NCI-H1105 treated with DMSO at 0.1 percent for 48 hours (cell line): ENCODE results near the gene GUCD1.
"Not testable (repeated sequence)": the region's sequence is repeated elsewhere in the genome, so short reads cannot be mapped to it uniquely, and the experiment has no call there.

Experiments
- DNase-seq: peaks from one replicate; lab custom pipeline; 2025; lab: John Stamatoyannopoulos, UW

The GUCD1 gene

GRCh38 chr22:24554313-24555164 lies at the start of gene GUCD1:
TSS of gene GUCD1 (minus strand) at chr22:24555138. CDS start at chr22:24554991, 147 bp downstream.
- DNase-seq: no peak

GRCh38 chr22:24603770-24604629 lies 49.1 kb upstream of the GUCD1 start:
- DNase-seq: not testable (repeated sequence)

- DNase-seq: not testable (repeated sequence)
Measured at GRCh38 chr22:24602847-24603769, 48.2 kb upstream of the GUCD1 start, which contains the start of gene GGT1. TSS of gene GGT1 (plus strand) at chr22:24603193. CDS start at chr22:24611082, 7,889 bp downstream.

GRCh38 chr22:24602105-24602749 lies 47.3 kb upstream of the GUCD1 start:
- DNase-seq: not testable (repeated sequence)

GRCh38 chr22:24601217-24602104 lies 46.5 kb upstream of the GUCD1 start:
- peak; percentile 10 for DNase-seq

- not testable (repeated sequence) for DNase-seq
Measured at GRCh38 chr22:24599958-24600715, 45.2 kb upstream of the GUCD1 start.

- DNase-seq: no peak
Measured at GRCh38 chr22:24599514-24599913, 44.6 kb upstream of the GUCD1 start.

- not testable (repeated sequence) for DNase-seq
Measured at GRCh38 chr22:24597076-24597475, 42.1 kb upstream of the GUCD1 start.

GRCh38 chr22:24595863-24596262 lies 40.9 kb upstream of the GUCD1 start:
- no peak for DNase-seq

- no peak for DNase-seq
Measured at GRCh38 chr22:24595228-24595627, 40.3 kb upstream of the GUCD1 start.

GRCh38 chr22:24594569-24595120 lies 39.7 kb upstream of the GUCD1 start:
- DNase-seq: no peak

- no peak for DNase-seq
Measured at GRCh38 chr22:24593836-24594568, 39.1 kb upstream of the GUCD1 start.

- not testable (repeated sequence) for DNase-seq
Measured at GRCh38 chr22:24593559-24593835, 38.6 kb upstream of the GUCD1 start.

- DNase-seq: peak; percentile 48
Measured at GRCh38 chr22:24592851-24593558, 38.1 kb upstream of the GUCD1 start, which contains the start of gene LRRC75B. TSS of gene LRRC75B (minus strand) at chr22:24593073. CDS start at chr22:24593039, 34 bp downstream.

GRCh38 chr22:24592058-24592850 lies 37.3 kb upstream of the GUCD1 start:
- no peak for DNase-seq

GRCh38 chr22:24591286-24591830 lies 36.4 kb upstream of the GUCD1 start:
- DNase-seq: no peak
